ENCODE data around the gene SULT1A1.
"Not testable (repeated sequence)": the region's sequence is repeated elsewhere in the genome, so short reads cannot be mapped to it uniquely, and the experiment has no call there.

The SULT1A1 gene

GRCh38 chr16:28609631-28610594 lies at the start of gene SULT1A1:
Gene SULT1A1 (minus strand): TSS chr16:28610044. CDS start chr16:28608855, 1,189 bp downstream.
- DNase-seq = no peak

GRCh38 chr16:28639959-28640358 lies 30.1 kb upstream of the SULT1A1 start:
- not testable (repeated sequence) for DNase-seq

- DNase-seq = not testable (repeated sequence)
These were observed 28.5 kb upstream of the SULT1A1 start for GRCh38 chr16:28638359-28638758.

- DNase-seq = not testable (repeated sequence)
These were observed 27.9 kb upstream of the SULT1A1 start, which contains the start of gene NPIPB8 for GRCh38 chr16:28637765-28638164. Gene NPIPB8 (plus strand): TSS chr16:28638065. CDS start chr16:28638361, 296 bp downstream.

GRCh38 chr16:28636093-28636823 lies 26.4 kb upstream of the SULT1A1 start:
- DNase-seq = not testable (repeated sequence)

- DNase-seq = not testable (repeated sequence)
These were observed 21.1 kb upstream of the SULT1A1 start for GRCh38 chr16:28630905-28631304.

- DNase-seq = peak; percentile 64
These were observed 13.4 kb upstream of the SULT1A1 start for GRCh38 chr16:28623172-28623711.

- not testable (repeated sequence) for DNase-seq
These were observed 12.8 kb upstream of the SULT1A1 start for GRCh38 chr16:28622532-28623171.

GRCh38 chr16:28621481-28622155 lies 11.8 kb upstream of the SULT1A1 start:
- DNase-seq = no peak

GRCh38 chr16:28620316-28620715 lies 10.5 kb upstream of the SULT1A1 start:
- DNase-seq = not testable (repeated sequence)

- DNase-seq = no peak
These were observed 8.0 kb upstream of the SULT1A1 start for GRCh38 chr16:28617874-28618273.

- no peak for DNase-seq
These were observed 6.8 kb upstream of the SULT1A1 start for GRCh38 chr16:28616636-28617035.

- DNase-seq = not testable (repeated sequence)
These were observed 6.4 kb upstream of the SULT1A1 start for GRCh38 chr16:28616224-28616577.

GRCh38 chr16:28615486-28616223 lies 5.8 kb upstream of the SULT1A1 start:
- peak; percentile 7 for DNase-seq

- DNase-seq = not testable (repeated sequence)
These were observed 4.7 kb upstream of the SULT1A1 start for GRCh38 chr16:28614561-28614960.

GRCh38 chr16:28613912-28614311 lies 4.1 kb upstream of the SULT1A1 start:
- DNase-seq = not testable (repeated sequence)

GRCh38 chr16:28612359-28613280 lies 2.8 kb upstream of the SULT1A1 start:
- not testable (repeated sequence) for DNase-seq

GRCh38 chr16:28610595-28611191 lies 849 bp upstream of the SULT1A1 start:
- DNase-seq = no peak

- not testable (repeated sequence) for DNase-seq
These were observed 812 bp downstream of the SULT1A1 start for GRCh38 chr16:28608867-28609596.

All from DMS79 treated with DMSO at 0.1 percent for 48 hours (cell line).